ENCODE measurements around the gene RAET1G.

GRCh38 chr6:149924206-149924932 is 1.4 kb upstream of the RAET1G start:
- TF ChIP-seq CTCF (IDR thresholded peaks at IDR 0.05) (no peak), POLR2A (IDR thresholded peaks at IDR 0.05) (no peak)
